GM21786 (cell line): ENCODE results near the gene ECSIT.

Source experiments
- ATAC-seq: cut with Tn5 transposase; IDR thresholded peaks from one replicate; pipeline ENCODE4 v1.9.1; 2021; ENCODE audit not compliant: unreplicated experiment

Gene ECSIT

DNA sequence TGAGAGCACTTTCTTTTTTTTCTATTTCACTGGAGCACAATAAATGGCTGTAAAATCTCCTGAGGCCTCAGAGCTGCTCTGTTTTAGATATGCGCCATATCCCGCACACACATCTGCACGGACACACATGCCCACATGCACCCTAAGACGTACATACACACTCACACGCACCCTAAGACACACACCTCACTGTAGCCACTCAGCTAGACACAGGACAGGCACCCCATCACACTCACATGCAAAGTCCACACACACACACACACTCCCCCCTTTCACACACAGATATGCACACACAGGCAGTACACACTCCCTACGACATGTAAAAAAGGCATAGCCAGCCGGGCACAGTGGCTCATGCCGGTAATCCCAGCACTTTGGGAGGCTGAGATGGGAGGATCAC is 21.3 kb upstream of the ECSIT start:
- no peak for ATAC-seq

DNA sequence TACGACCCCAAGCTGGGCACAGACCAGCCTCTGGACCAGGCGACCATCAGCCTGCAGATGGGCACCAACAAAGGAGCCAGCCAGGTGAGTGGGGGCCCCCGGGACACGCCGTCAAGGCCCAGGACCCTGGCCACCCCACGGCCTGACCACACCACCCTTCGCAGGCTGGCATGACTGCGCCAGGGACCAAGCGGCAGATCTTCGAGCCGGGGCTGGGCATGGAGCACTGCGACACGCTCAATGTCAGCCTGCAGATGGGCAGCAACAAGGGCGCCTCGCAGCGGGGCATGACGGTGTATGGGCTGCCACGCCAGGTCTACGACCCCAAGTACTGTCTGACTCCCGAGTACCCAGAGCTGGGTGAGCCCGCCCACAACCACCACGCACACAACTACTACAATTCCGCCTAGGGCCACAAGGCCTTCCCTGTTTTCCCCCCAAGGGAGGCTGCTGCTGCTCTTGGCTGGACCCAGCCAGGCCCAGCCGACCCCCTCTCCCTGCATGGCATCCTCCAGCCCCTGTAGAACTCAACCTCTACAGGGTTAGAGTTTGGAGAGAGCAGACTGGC is 20.5 kb upstream of the ECSIT start:
- no peak for ATAC-seq

GRCh38 chr19:11547929-11548700 is 19.2 kb upstream of the ECSIT start:
- no peak for ATAC-seq

DNA sequence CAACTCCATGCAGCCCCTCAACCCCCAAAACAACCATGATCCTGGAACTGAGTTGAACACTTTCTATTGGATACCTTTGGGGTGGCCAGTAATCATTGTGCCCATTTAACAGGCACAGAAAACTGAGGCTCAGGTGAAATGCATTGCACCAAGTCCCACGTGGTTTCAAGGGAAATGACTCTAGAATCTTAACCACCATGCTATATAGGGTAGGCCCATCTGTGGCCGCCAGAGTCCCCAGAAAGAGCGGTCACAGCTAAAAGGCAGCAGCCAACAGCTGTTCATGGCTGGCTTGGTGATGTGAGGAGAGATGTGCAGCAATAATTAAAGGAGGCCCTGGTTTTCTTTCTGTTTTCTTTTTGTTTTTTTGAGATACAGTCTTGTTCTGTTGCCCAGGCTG is 12.3 kb upstream of the ECSIT start:
- no peak for ATAC-seq

DNA sequence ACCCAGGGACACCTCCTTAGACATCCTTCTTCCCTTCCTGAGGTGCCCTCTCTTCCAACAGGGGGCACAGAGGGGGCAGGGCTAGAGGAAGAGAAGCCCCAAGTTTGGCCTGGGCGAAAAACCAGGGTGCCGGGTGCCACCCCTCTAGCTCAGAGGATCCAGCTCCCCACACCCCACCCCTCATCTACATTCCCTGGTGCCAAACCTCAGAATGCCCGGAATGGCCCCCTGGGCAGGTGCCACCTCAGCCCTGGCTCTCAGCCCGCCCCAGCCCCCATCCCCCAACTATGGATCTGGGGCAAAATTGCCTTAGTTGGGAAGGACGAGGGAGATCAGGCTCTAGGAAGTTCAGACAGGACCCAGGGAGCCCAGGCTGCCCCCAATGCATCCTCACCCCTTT is 11.7 kb upstream of the ECSIT start:
- no peak for ATAC-seq

DNA sequence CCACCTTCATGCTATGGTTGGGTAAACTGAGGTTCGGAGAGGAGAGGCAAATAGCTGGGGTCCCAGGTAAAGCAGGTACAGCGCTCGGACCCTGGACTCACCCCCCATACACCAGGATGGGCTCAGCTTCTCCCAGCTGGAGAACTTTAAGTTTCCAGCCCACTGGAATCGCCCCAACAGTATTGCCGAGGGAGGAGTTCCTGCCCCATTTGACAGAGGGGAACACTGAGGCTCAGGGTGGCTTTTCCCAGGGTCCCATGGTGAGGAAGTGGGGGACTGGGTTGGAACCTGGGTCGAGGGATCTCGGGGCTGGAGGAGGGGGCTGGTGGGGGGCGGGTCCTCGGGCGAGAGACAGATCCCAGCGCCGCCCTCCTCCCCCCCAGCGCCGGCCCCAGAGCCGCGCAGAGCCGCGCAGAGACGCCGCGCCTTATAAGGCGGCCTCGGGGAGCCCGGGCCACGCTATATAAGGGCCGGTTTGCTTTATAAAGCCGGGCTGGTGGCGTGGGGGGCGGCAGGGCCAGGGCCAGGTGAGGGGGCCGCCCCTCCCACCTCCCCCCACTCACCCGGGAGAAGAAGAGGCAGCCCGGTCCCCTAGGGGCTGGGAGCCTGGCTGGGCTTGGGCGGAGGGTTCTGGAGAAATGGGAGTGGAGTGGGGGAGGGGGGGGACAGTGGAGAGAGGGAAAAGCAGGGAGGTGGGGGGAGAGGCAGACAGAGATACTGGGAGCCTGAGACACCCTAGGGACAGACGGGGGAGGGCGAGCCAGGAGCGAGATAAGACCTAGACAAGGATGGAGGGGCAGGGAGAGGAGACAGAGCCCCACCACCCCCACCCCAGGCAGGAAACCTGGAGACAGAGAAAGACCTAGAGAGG is 10.8 kb upstream of the ECSIT start:
- no peak for ATAC-seq

DNA sequence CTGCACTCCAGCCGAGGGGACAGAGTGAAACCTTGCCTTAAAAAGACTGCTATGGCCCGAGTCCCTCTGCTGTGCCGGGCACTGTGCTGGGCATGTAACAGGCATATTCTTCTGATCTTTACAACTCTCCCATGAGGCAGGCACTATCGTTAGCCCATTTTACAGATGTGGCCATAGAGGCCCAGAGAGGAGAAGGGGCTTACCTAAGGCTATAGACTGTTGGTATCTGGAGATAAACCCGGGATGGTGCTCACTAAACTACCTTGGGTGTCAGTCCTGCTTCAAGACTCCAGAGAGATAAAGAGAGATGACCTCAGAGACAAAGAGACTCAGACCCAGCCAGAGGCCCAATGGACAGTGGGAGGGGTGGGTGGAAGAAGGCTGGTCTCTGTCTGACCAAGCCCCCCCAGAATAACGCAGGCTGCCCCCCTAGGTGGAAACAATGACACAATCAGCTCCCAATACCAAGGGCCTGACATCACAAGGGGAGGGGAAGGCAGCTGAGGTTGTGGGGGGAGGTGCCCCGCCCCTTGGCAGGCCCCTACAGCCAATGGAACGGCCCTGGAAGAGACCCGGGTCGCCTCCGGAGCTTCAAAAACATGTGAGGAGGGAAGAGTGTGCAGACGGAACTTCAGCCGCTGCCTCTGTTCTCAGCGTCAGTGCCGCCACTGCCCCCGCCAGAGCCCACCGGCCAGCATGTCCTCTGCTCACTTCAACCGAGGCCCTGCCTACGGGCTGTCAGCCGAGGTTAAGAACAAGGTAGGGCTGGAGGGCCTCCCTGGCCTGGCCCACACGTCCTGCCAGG is 9.5 kb upstream of the ECSIT start, which contains the start of gene CNN1:
TSS of gene CNN1 (plus strand) at position 620 of the 805 bp plus-strand sequence. CDS start at position 697, 77 bp downstream.
- no peak for ATAC-seq

- ATAC-seq, result no peak
Observed at GRCh38 chr19:11535792-11536595, 7.1 kb upstream of the ECSIT start.

- no peak for ATAC-seq
Observed at GRCh38 chr19:11534948-11535347, 6.0 kb upstream of the ECSIT start.

DNA sequence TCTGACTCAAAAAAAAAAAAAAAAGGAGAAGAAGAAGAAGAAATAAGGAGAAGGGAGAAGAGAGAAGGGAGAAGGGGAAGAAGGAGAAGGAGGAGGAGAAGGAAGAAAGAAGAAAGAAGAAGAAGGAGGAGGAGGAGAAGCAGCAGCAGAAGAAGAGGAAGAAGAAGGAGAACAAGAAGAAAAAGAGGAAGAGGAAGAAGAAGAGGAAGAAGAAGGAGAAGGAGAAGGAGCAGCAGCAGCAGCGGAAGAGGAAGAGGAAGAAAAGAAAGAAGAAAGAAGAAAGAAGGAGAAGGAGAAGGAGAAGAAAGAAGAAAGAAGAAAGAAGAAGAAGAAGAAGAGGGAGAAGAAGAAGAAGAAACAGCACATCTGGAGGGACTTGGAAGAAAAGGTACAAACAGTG is 5.6 kb upstream of the ECSIT start:
- ATAC-seq, result no peak

DNA sequence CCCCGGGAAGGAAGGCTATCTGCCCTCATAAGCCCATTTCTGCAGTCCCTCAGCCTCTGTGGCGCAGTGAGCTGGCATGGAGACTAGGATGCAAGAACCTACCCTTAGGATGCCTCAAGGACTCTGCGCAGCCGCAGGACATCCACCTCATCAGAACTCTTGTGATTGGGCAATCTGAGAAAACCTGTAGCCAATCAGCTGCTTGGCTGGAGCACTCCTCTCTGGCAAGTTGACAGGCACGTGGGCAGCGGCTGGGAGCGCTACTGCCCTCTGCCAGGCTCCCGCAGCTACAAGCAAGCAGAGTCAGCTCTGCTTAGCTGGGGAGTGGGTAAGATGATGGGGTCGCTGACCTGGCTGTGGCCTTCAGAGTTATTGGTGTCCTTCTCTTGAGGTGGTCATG is 1.5 kb upstream of the ECSIT start:
- ATAC-seq, result no peak

DNA sequence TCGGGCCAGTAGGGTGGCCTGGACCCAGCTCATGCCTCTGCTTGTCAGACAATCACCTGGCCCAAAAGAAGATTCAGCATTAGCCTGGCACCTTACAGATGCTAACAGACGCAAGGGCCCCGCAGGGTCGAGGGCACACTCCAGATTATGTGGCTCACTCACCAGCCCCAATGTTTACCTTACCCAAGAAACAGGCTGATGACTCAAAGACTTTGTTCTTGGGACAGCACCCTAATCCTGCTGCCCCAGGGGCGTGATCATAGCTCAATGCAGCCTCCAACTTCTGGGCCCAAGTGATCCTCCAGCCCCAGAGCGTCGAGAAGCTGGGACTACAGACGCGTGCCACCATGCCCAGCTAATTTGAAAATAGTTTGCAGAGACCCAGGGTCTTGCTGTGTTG is 9.8 kb downstream of the ECSIT start:
- ATAC-seq, result no peak

GRCh38 chr19:11513946-11514345 is 15.0 kb downstream of the ECSIT start:
- no peak for ATAC-seq

GRCh38 chr19:11510444-11510843 is 18.5 kb downstream of the ECSIT start:
- no peak for ATAC-seq

- ATAC-seq, result no peak
Observed at GRCh38 chr19:11507370-11508078, 21.4 kb downstream of the ECSIT start.

DNA sequence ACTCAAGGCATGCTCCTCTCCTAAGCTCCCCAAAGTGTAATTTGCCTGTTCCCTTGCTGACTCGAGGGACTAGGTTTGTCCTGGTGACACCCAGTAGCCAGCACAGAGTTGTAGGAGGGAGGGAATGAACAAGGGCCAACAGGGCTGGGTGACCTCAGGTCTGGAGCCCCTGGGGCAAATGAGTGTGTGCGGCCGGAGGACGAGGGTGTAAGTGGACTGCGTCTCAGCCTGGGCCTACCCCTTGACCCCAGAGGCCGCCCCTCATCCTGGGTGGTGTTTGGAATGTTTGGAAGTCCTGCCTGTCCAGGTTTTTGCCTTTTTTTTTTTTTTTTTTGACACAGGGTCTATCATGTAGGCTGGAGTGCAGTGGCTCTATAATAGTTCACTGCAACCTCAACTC is 22.0 kb downstream of the ECSIT start:
- no peak for ATAC-seq

DNA sequence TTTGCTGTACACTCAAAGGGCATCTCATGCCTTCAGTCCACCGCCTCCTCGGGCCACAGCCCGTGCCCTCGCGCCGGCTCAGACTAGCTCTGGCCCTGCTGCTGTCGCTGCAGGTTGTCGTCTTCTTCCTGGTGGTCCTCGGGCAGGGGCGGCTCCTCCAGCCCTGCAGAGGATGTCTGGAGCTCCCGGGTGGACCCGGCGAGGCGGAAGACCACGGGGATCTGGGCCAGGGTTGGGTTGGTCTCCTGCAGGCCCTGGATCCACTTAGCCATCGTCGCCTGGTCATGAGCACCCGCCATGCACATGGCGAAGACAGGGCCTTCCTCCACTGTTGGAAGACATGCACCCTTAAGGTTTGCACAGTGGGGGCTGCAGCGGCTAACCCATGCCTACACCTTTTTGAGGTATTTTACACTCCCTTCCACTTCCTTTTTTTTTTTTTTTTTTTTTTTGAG is 22.8 kb downstream of the ECSIT start:
- peak; percentile 18 for ATAC-seq

- peak; percentile 47 for ATAC-seq
Observed at GRCh38 chr19:11505504-11506100, 23.3 kb downstream of the ECSIT start, which contains the start of gene ZNF653. TSS of gene ZNF653 (minus strand) at chr19:11505839. CDS start at chr19:11505786, 53 bp downstream.

GRCh38 chr19:11505032-11505503 is 23.9 kb downstream of the ECSIT start:
- peak; percentile 88 for ATAC-seq
